LNCaP clone FGC (cell line): ENCODE results near the gene NR2F2.

Source experiments
- DNase-seq: peaks from one replicate; pipeline ENCODE4 v3.0.0-alpha.2; 2011; ENCODE audit warnings: low read depth
- H3K4me3 ChIP-seq: 2 replicates; pipeline ENCODE4 v1.5.1; 2011; ENCODE audit warnings: mild to moderate bottlenecking, low read depth, low read length, control low read depth
- TF ChIP-seq, protein P1 (sequence below): IDR thresholded peaks from 2 replicates; pipeline ENCODE4 v1.5.1; 2012; ENCODE audit warnings: mild to moderate bottlenecking; ENCODE audit not compliant: control insufficient read depth, insufficient read depth; ENCODE audit errors: extremely low read depth

The NR2F2 gene

DNA sequence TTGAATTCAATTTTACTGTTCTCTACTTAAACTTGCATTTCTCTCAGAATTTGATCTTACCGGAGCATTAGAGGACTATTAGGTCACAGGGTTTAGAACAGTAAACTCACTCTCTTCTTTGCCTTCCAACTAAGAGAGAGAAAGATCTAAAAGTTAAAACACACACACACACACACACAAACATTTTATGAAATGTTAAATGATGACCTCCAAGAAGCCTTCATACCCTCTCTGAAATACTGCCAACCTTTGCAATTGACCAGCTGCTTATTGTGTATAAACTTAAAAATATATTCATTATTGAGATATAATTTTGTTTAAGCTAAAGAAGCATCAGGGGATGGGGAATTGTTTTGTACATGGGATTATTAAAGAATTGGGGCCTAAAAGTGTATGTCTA lies 15.5 kb upstream of the NR2F2 start:
- TF ChIP-seq, protein P1, sequence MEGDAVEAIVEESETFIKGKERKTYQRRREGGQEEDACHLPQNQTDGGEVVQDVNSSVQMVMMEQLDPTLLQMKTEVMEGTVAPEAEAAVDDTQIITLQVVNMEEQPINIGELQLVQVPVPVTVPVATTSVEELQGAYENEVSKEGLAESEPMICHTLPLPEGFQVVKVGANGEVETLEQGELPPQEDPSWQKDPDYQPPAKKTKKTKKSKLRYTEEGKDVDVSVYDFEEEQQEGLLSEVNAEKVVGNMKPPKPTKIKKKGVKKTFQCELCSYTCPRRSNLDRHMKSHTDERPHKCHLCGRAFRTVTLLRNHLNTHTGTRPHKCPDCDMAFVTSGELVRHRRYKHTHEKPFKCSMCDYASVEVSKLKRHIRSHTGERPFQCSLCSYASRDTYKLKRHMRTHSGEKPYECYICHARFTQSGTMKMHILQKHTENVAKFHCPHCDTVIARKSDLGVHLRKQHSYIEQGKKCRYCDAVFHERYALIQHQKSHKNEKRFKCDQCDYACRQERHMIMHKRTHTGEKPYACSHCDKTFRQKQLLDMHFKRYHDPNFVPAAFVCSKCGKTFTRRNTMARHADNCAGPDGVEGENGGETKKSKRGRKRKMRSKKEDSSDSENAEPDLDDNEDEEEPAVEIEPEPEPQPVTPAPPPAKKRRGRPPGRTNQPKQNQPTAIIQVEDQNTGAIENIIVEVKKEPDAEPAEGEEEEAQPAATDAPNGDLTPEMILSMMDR: no peak
- no peak overlapping the region for H3K4me3 ChIP-seq
- no peak for DNase-seq

GRCh38 chr15:96316953-96317629 lies 13.4 kb upstream of the NR2F2 start:
- H3K4me3 ChIP-seq: no peak overlapping the region
- DNase-seq: no peak
- TF ChIP-seq, protein P1: no peak

DNA sequence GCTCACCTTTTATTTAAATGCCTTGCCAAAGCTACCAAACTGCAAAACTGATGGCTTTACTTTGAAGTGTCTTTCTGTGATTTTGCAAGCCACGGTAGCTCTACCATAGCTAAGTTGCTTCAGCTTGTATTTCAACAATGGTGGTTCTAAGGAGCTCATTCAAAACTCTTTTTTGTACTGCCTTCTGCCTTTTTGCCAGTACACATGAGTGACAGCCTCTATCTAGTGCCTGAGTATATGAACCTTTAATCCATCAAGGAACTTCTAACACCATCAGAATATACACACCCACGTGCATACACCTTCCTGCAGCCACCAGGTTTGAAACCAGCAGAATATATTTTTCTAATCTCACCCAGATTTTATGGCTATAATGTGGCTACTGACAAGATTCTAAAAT lies 10.4 kb upstream of the NR2F2 start:
- no peak for DNase-seq
- H3K4me3 ChIP-seq: no peak overlapping the region
- TF ChIP-seq, protein P1: no peak

GRCh38 chr15:96320703-96321638 lies 9.5 kb upstream of the NR2F2 start:
- TF ChIP-seq, protein P1: no peak
- no peak overlapping the region for H3K4me3 ChIP-seq
- no peak for DNase-seq

GRCh38 chr15:96321639-96322535 lies 8.6 kb upstream of the NR2F2 start:
- TF ChIP-seq, protein P1: no peak
- DNase-seq: no peak
- H3K4me3 ChIP-seq: no peak overlapping the region

DNA sequence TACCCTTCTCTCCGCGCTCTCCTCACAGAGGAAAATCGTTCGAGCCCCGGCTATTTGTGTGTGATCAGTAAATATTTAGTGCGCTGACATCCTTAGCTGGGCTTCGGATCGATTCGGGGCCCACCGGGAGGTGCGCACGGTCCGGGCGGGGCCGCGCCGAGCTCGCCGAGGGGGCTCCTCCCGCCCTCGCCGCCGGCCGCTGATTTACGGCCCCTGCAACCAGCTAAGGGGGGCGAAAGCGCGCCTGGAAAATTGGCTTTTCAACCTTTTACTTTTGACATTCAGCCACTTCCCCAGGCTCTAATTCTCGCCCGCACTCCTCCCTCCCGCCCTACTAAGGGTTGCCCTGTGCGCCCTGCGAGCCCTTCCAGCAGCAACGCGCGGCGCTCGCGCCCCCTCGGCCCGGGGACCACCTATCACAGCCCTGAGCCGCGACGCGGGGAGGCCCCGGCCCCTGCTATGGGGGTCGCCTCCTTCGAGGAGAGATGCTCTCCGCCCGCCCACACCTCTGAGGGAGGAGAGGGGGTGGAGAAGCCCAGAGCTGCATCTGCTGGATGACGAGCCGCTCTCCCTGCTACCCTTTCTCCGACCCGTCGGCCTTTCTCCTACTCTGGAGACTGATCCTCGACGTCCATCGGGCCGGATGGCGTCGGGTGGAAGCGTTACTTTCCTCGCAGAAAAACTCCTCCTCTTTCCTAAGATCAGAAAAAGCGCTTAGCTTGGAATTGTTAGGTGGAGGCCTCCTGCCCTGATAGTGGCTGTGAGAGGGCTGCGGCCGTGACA lies 7.8 kb upstream of the NR2F2 start:
- no peak for DNase-seq
- TF ChIP-seq, protein P1: no peak
- no peak overlapping the region for H3K4me3 ChIP-seq
